ENCODE measurements around the gene TDP1. TPM values are rescaled to one million over a fixed set of nuclear protein-coding genes. Genes with fewer than 3 reads are reported as not detected.

Gene TDP1
- total RNA-seq, 2 experiments from 2014 or later = 65.9 to 75.3 TPM

- BruUV-seq (replicated peaks) = no TSS peak
- Histone ChIP-seq H3K79me2 (ENCODE audit: insufficient read depth, low read depth, low read length) (no peaks in the 10 kb centered on the region), H3K27ac (ENCODE audit: low read depth, low read length, poor library complexity, severe bottlenecking) (no peak overlapping the region), H2AFZ (ENCODE audit: low read length) (no peak overlapping the region), H3K9me2 (ENCODE audit: insufficient read depth, low read length) (no peaks in the 10 kb centered on the region), H3K36me3 (ENCODE audit: insufficient read depth, low read length) (no peaks in the 10 kb centered on the region), H3K9me3 (ENCODE audit: low read length) (no peaks in the 10 kb centered on the region), H3K4me3 (ENCODE audit: low read depth, low read length, poor library complexity, severe bottlenecking) (no peak overlapping the region), H3K4me1 (ENCODE audit: insufficient read depth, low read length, poor library complexity, severe bottlenecking) (no peaks in the 10 kb centered on the region), H4K20me1 (ENCODE audit: insufficient read depth, low read length) (no peaks in the 10 kb centered on the region), H3K4me2 (ENCODE audit: low read length) (no peak overlapping the region)
- TF ChIP-seq EZH2phosphoT487 (IDR thresholded peaks at IDR 0.05; ENCODE audit: borderline replicate concordance, low read depth, low read length) = no peak
- TF ChIP-seq, protein P1, sequence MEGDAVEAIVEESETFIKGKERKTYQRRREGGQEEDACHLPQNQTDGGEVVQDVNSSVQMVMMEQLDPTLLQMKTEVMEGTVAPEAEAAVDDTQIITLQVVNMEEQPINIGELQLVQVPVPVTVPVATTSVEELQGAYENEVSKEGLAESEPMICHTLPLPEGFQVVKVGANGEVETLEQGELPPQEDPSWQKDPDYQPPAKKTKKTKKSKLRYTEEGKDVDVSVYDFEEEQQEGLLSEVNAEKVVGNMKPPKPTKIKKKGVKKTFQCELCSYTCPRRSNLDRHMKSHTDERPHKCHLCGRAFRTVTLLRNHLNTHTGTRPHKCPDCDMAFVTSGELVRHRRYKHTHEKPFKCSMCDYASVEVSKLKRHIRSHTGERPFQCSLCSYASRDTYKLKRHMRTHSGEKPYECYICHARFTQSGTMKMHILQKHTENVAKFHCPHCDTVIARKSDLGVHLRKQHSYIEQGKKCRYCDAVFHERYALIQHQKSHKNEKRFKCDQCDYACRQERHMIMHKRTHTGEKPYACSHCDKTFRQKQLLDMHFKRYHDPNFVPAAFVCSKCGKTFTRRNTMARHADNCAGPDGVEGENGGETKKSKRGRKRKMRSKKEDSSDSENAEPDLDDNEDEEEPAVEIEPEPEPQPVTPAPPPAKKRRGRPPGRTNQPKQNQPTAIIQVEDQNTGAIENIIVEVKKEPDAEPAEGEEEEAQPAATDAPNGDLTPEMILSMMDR (conservative IDR thresholded peaks at IDR 0.05; ENCODE audit: low read length) = no peak
- DNase-seq (ENCODE audit: low spot score) = no peak
- POLR2A ChIA-PET = interaction anchor here (0.7 kb wide), 1 partner anchor 20 kb away, joined by 3 read pairs; no protein-coding TSS in a partner anchor
- intact Hi-C loops (cut with micrococcal nuclease; ENCODE audit: unreplicated experiment) = no loop called here
- CTCF ChIA-PET (ENCODE audit: unreplicated experiment) = no interaction called here
Measured at GRCh38 chr14:89910691-89911009, 45.1 kb upstream of the TDP1 start.

DNA sequence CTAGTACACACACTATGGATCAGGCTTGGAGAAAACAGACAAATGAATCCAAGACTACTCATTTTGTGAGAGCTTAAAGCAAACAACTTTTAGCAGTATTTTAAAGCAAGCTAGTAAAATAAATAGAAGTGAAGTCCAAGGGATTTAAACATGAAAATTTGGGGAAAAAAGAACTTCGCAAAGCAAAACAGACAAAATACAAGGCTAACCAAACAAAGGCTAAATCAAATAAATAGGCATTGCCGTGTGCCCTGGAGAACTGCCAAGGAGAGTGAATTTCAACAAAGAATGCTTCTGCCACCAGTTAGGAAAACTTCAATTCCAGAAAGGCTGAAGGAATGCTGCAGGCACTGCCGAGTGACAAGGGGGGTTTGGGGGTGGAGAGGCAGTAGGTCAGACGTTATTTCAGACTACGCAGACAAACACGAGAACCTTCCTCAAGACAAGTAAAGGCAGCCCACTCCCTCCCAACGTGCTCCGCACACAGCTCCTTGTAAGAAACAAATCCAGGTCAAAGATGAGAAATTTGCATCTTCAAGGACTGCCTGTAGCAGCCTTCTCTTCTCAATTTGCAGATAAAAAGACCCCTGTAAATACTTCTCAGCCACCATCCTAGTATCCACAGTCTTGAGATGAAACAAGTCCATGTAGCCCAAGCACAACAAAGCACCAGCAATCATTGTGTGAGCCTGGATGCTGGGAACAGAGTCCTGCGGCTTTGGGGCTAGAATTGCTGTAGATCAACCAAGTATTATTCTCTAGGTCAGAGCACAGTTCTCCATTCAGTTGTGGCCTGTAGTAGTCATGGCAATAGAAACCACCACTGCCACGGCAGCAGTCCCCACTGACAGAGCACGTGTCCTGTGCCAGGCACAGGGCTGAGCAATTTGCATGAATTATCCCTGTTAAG lies 44.5 kb upstream of the TDP1 start:
- H3K9me2 ChIP-seq (ENCODE audit: insufficient read depth, low read length) = no peaks in the 10 kb centered on the region
- no peak overlapping the region for H3K4me3 ChIP-seq (ENCODE audit: low read depth, low read length, poor library complexity, severe bottlenecking)
- H3K36me3 ChIP-seq (ENCODE audit: insufficient read depth, low read length) = no peaks in the 10 kb centered on the region
- TF ChIP-seq EZH2phosphoT487 (IDR thresholded peaks at IDR 0.05; ENCODE audit: borderline replicate concordance, low read depth, low read length) = no peak
- TF ChIP-seq, protein P1 (conservative IDR thresholded peaks at IDR 0.05; ENCODE audit: low read length) = no peak
- no peak overlapping the region for H2AFZ ChIP-seq (ENCODE audit: low read length)
- H3K9me3 ChIP-seq (ENCODE audit: low read length) = no peaks in the 10 kb centered on the region
- ChIA-PET POLR2A (no interaction called here), CTCF (ENCODE audit: unreplicated experiment) (no interaction called here)
- BruUV-seq (replicated peaks) = no TSS peak
- intact Hi-C loops (cut with micrococcal nuclease; ENCODE audit: unreplicated experiment) = no loop called here
- H3K79me2 ChIP-seq (ENCODE audit: insufficient read depth, low read depth, low read length) = no peaks in the 10 kb centered on the region
- H3K4me1 ChIP-seq (ENCODE audit: insufficient read depth, low read length, poor library complexity, severe bottlenecking) = no peaks in the 10 kb centered on the region
- H3K27ac ChIP-seq (ENCODE audit: low read depth, low read length, poor library complexity, severe bottlenecking) = no peak overlapping the region
- no peak for DNase-seq (ENCODE audit: low spot score)
- no peak overlapping the region for H3K4me2 ChIP-seq (ENCODE audit: low read length)
- no peaks in the 10 kb centered on the region for H4K20me1 ChIP-seq (ENCODE audit: insufficient read depth, low read length)

- Histone ChIP-seq H3K4me3 (ENCODE audit: low read depth, low read length, poor library complexity, severe bottlenecking) (no peak overlapping the region), H3K4me1 (ENCODE audit: insufficient read depth, low read length, poor library complexity, severe bottlenecking) (no peaks in the 10 kb centered on the region), H4K20me1 (ENCODE audit: insufficient read depth, low read length) (no peaks in the 10 kb centered on the region), H3K79me2 (ENCODE audit: insufficient read depth, low read depth, low read length) (no peaks in the 10 kb centered on the region), H2AFZ (ENCODE audit: low read length) (no peak overlapping the region), H3K4me2 (ENCODE audit: low read length) (no peak overlapping the region), H3K36me3 (ENCODE audit: insufficient read depth, low read length) (no peaks in the 10 kb centered on the region), H3K9me3 (ENCODE audit: low read length) (no peaks in the 10 kb centered on the region), H3K27ac (ENCODE audit: low read depth, low read length, poor library complexity, severe bottlenecking) (no peak overlapping the region), H3K9me2 (ENCODE audit: insufficient read depth, low read length) (no peaks in the 10 kb centered on the region)
- ChIA-PET POLR2A (no interaction called here), CTCF (ENCODE audit: unreplicated experiment) (no interaction called here)
- TF ChIP-seq, protein P1 (conservative IDR thresholded peaks at IDR 0.05; ENCODE audit: low read length) = no peak
- no peak for TF ChIP-seq EZH2phosphoT487 (IDR thresholded peaks at IDR 0.05; ENCODE audit: borderline replicate concordance, low read depth, low read length)
- DNase-seq (ENCODE audit: low spot score) = no peak
- intact Hi-C loops (cut with micrococcal nuclease; ENCODE audit: unreplicated experiment) = no loop called here
- BruUV-seq (replicated peaks) = no TSS peak
Measured at GRCh38 chr14:89912221-89912620, 43.5 kb upstream of the TDP1 start.
